Smooth muscle cell (in vitro differentiated cells): ENCODE measurements around the gene PKP1. TPM values are rescaled to one million over a fixed set of nuclear protein-coding genes. Genes with fewer than 3 reads are reported as not detected.

Source experiments
- DNase-seq: peaks from one replicate; lab custom pipeline; 2025; ENCODE audit not compliant: unreplicated experiment; lab: John Stamatoyannopoulos, UW
- H2AFZ ChIP-seq: fragments of 200-600 bp; sonication (generic); 2 replicates; pipeline ENCODE4 v1.6.0; 2016; ENCODE audit warnings: antibody characterized with exemption, low read depth, mild to moderate bottlenecking
- H3F3A ChIP-seq: fragments of 200-600 bp; sonication (generic); 2 replicates; pipeline ENCODE4 v1.6.0; 2017; ENCODE audit warnings: antibody characterized with exemption, low read depth
- H3K27ac ChIP-seq: fragments of 200-600 bp; sonication (generic); 2 replicates; pipeline ENCODE4 v1.5.1; 2016; ENCODE audit warnings: low read depth, mild to moderate bottlenecking
- H3K27me3 ChIP-seq: fragments of 200-600 bp; sonication (generic); 2 replicates; pipeline ENCODE4 v1.6.1; 2016; ENCODE audit warnings: low read depth, mild to moderate bottlenecking
- H3K36me3 ChIP-seq: fragments of 200-600 bp; sonication (generic); 2 replicates; pipeline ENCODE4 v1.5.1; 2016; ENCODE audit warnings: low read depth
- H3K4me1 ChIP-seq: fragments of 200-600 bp; sonication (generic); 2 replicates; pipeline ENCODE4 v1.5.1; 2016; ENCODE audit warnings: low read depth
- H3K4me2 ChIP-seq: fragments of 200-600 bp; sonication (generic); 2 replicates; pipeline ENCODE4 v1.6.0; 2016; ENCODE audit warnings: mild to moderate bottlenecking
- H3K4me3 ChIP-seq: fragments of 200-600 bp; sonication (generic); 2 replicates; pipeline ENCODE4 v1.5.1; 2016; ENCODE audit warnings: mild to moderate bottlenecking
- H3K79me2 ChIP-seq: fragments of 200-600 bp; sonication (generic); 2 replicates; pipeline ENCODE4 v1.6.0; 2016; ENCODE audit warnings: low read depth, mild to moderate bottlenecking
- H3K9ac ChIP-seq: fragments of 200-600 bp; sonication (generic); 2 replicates; pipeline ENCODE4 v1.6.0; 2016; ENCODE audit warnings: low read depth
- H3K9me3 ChIP-seq: fragments of 200-600 bp; sonication (generic); replicated peaks from 2 replicates; pipeline ENCODE4 v1.5.1; 2016; ENCODE audit warnings: low read depth
- H4K20me1 ChIP-seq: fragments of 200-600 bp; sonication (generic); 2 replicates; pipeline ENCODE4 v1.6.0; 2016; ENCODE audit warnings: low read depth
- WGBS: methylation state at CpG from one replicate; pipeline ENCODE4 v1.1.7; 2016; ENCODE audit warnings: low lambda C conversion rate; 5-methylcytosine and 5-hydroxymethylcytosine counted together
- polyA plus RNA-seq: library from polyadenylated mRNA; unstranded; fragments of >200 nt; fragmentation: Nextera tagmentation; extraction: Ambion mirVana; gene quantifications from 2 replicates; pipeline ENCODE4 v1.2.1, GENCODE V29; 2016
- total RNA-seq: library from RNA; depleted of rRNA; stranded (reverse); fragments of >200 nt; gene quantifications from 2 replicates; pipeline ENCODE4 v1.2.3, GENCODE V29; 2014
- TF ChIP-seq, protein P1 (sequence below): fragments of 200-600 bp; sonication (generic); IDR thresholded peaks from 2 replicates; pipeline ENCODE4 v1.5.1; 2017; ENCODE audit warnings: borderline replicate concordance, mild to moderate bottlenecking, antibody characterized with exemption; ENCODE audit not compliant: insufficient read depth, poor library complexity, severe bottlenecking

PKP1 gene
- total and polyA plus RNA-seq, 2 experiments from 2014 or later: 26.9 to 52.5 TPM

DNA sequence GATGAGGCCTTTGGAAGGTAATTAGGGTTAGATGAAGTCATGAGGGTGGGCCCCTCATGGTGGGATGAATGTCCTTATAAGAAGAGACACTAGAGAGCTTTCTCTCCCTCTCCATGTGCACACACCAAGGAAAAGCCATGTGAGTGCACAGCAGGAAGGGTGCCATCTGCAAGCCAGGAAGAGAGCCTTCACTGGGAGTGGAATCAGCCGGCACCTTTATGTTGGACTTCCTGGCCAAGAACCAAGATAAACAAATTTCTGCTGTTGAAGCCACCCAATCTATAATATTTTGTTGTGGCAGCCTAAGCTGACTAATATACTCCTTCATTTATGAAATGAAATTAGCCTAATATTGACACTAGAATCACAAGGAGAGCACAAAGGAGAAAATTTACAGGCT is 38.2 kb upstream of the PKP1 start:
- TF ChIP-seq, protein P1, sequence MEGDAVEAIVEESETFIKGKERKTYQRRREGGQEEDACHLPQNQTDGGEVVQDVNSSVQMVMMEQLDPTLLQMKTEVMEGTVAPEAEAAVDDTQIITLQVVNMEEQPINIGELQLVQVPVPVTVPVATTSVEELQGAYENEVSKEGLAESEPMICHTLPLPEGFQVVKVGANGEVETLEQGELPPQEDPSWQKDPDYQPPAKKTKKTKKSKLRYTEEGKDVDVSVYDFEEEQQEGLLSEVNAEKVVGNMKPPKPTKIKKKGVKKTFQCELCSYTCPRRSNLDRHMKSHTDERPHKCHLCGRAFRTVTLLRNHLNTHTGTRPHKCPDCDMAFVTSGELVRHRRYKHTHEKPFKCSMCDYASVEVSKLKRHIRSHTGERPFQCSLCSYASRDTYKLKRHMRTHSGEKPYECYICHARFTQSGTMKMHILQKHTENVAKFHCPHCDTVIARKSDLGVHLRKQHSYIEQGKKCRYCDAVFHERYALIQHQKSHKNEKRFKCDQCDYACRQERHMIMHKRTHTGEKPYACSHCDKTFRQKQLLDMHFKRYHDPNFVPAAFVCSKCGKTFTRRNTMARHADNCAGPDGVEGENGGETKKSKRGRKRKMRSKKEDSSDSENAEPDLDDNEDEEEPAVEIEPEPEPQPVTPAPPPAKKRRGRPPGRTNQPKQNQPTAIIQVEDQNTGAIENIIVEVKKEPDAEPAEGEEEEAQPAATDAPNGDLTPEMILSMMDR: no peak
- Histone ChIP-seq H3K4me3 (no peak overlapping the region), H3K9me3 (no peaks in the 10 kb centered on the region), H3K27ac (no peak overlapping the region), H3K4me2 (no peak overlapping the region), H3K4me1 (no peaks in the 10 kb centered on the region), H3F3A (no peaks in the 10 kb centered on the region), H3K79me2 (no peaks in the 10 kb centered on the region), H2AFZ (no peak overlapping the region), H3K36me3 (no peaks in the 10 kb centered on the region), H3K27me3 (peaks cover 26% of the 10 kb centered on the region), H3K9ac (no peak overlapping the region), H4K20me1 (no peaks in the 10 kb centered on the region)
- 86% methylated on average over 1 of the region's 1 CpG for WGBS
- no peak for DNase-seq

DNA sequence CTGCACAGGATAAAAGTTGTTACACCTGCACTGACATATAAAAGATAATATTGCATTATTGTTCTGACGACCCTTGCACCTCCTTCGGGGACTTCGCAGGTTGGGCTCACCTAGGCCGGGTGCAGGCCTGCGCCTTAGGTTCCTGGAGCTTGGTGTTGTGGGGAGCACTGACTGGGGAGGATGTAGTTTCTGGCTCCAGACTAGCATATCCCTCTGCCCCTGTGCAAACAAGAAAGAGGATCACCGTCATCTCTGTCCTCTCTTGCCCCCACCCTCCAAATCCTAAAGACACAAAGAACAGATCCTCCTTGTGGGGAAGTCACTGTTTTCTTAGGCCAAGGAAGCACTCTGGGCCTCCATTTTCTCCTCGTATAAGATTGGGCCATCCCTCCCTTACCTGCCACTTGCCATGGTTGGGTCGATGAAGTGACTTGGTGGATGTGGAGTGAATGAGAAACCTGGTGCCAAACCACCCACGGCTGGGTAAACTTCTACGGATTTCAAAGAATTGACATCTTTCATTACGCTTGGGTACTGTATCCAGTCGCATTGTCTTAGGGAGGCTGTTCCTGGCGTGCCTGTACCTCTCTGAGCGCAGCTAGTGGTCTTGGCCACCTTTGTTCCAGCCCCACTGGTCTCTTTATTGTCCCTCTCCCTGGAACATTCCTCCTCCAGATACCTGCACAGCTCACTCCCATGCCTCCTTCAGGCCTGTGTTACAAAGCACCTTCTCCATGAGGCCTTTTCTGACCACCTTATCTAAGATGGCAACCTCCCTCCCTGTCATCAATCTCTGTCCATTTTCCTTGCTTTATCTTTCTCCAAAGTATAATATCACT is 34.4 kb upstream of the PKP1 start:
- no peaks in the 10 kb centered on the region for H3F3A ChIP-seq
- no peak overlapping the region for H3K4me3 ChIP-seq
- 95% methylated on average over 14 of the region's 14 CpGs for WGBS
- H3K79me2 ChIP-seq: no peaks in the 10 kb centered on the region
- peaks cover 16% of the 10 kb centered on the region for H3K27me3 ChIP-seq
- DNase-seq: no peak
- no peak overlapping the region for H3K9ac ChIP-seq
- H2AFZ ChIP-seq: no peak overlapping the region
- no peak overlapping the region for H3K27ac ChIP-seq
- H3K36me3 ChIP-seq: no peaks in the 10 kb centered on the region
- no peaks in the 10 kb centered on the region for H3K4me1 ChIP-seq
- H3K4me2 ChIP-seq: no peak overlapping the region
- TF ChIP-seq, protein P1: no peak
- H3K9me3 ChIP-seq: no peaks in the 10 kb centered on the region
- H4K20me1 ChIP-seq: no peaks in the 10 kb centered on the region

DNA sequence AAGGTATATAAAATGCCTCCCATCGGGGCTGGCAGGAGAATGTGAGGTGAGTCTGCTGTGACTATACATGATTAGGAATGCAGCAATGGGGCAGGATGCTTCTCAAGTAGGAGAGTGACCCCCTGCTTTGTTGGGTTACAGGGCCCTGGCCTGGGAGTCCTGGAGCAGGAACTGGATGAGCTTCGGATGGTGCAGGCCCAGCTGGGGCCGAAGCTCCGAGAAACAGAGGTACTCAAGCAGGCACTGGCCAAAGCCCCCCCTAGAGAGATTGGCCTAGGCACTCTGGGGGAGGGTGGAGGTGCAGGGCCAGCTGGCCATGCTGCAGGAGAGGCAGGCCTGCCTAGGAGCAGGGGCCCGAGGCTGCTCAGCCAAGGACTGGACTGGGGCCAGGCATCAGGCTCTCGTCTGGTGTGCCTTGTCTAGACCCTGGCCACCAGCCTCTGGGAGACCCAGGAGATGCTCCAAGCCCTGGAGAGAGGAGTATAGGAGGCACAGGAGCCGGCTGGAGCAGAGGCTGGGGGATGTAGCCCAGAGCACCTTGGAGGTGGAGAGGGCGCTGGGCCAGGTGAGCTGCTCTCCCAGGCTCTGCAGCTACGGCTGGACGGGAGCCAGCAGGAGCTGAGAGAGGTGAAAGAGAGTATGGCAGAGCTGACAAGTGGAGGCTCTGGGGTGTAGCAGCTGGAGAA is 32.8 kb upstream of the PKP1 start:
- Histone ChIP-seq H4K20me1 (no peaks in the 10 kb centered on the region), H3K4me1 (no peaks in the 10 kb centered on the region), H3K27ac (no peak overlapping the region), H3F3A (no peaks in the 10 kb centered on the region), H3K36me3 (no peaks in the 10 kb centered on the region), H3K9me3 (no peaks in the 10 kb centered on the region), H3K79me2 (no peaks in the 10 kb centered on the region), H2AFZ (no peak overlapping the region), H3K9ac (no peak overlapping the region), H3K4me2 (no peak overlapping the region), H3K27me3 (peaks cover 11% of the 10 kb centered on the region), H3K4me3 (no peak overlapping the region)
- 90% methylated on average over 10 of the region's 10 CpGs for WGBS
- no peak for DNase-seq
- TF ChIP-seq, protein P1: no peak

DNA sequence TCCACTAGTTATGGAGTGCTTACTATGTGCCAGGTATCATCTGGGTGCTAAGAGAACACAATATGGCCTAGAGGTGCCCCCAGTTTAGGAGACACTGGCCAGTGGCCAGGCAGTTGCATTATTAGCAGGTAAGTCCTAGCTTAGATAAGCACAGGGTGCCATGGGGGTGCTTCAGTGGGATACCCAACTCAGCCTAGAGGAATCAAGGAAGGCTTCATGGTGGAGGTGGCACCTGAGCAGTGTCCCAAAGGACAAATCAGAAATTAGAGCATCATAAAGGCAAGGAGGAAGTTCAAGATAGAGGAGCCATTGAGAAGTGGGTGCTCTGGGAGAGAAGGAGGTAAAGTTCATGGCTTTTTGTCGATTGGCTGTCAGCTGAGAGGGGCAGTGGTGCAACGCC is 31.9 kb upstream of the PKP1 start:
- H3K4me1 ChIP-seq: no peaks in the 10 kb centered on the region
- no peaks in the 10 kb centered on the region for H3K79me2 ChIP-seq
- H2AFZ ChIP-seq: no peak overlapping the region
- TF ChIP-seq, protein P1: no peak
- DNase-seq: no peak
- H3F3A ChIP-seq: no peaks in the 10 kb centered on the region
- H3K9me3 ChIP-seq: no peaks in the 10 kb centered on the region
- no peak overlapping the region for H3K4me3 ChIP-seq
- H4K20me1 ChIP-seq: no peaks in the 10 kb centered on the region
- no peak overlapping the region for H3K27ac ChIP-seq
- H3K27me3 ChIP-seq: peaks cover 2% of the 10 kb centered on the region
- H3K36me3 ChIP-seq: no peaks in the 10 kb centered on the region
- H3K9ac ChIP-seq: no peak overlapping the region
- 98% methylated on average over 2 of the region's 2 CpGs for WGBS
- H3K4me2 ChIP-seq: no peak overlapping the region
